Mesothelial cell of epicardium (in vitro differentiated cells): ENCODE data around the gene TSC22D3. TPM values are rescaled to one million over a fixed set of nuclear protein-coding genes. Genes with fewer than 3 reads are reported as not detected.

Experiments used
- DNase-seq, 2 experiments: peaks; one replicate each; pipeline ENCODE4 v3.0.0; 2021; ENCODE audit warnings: low spot score in 2 of 2; ENCODE audit not compliant: unreplicated experiment in 2 of 2
- H3K27ac Mint-ChIP-seq: 2 replicates; pipeline ENCODE4 v1.8.0; 2021; ENCODE audit warnings: mixed read lengths
- H3K27me3 Mint-ChIP-seq: 2 replicates; pipeline ENCODE4 v1.8.0; 2021; ENCODE audit warnings: low read depth, mixed read lengths
- H3K36me3 Mint-ChIP-seq: 2 replicates; pipeline ENCODE4 v1.8.0; 2021; ENCODE audit warnings: mixed read lengths
- H3K4me1 Mint-ChIP-seq: 2 replicates; pipeline ENCODE4 v1.8.0; 2021; ENCODE audit warnings: mixed read lengths
- H3K4me3 Mint-ChIP-seq: 2 replicates; pipeline ENCODE4 v1.8.0; 2021; ENCODE audit warnings: mild to moderate bottlenecking, moderate library complexity, mixed read lengths
- H3K9me3 Mint-ChIP-seq: 2 replicates; pipeline ENCODE4 v1.8.0; 2021; ENCODE audit warnings: mixed read lengths
- total RNA-seq: library from RNA; stranded (reverse); gene quantifications from 3 replicates; pipeline ENCODE4 v1.2.1, GENCODE V29; 2021
- TF ChIP-seq, protein P1 (sequence below): fragments of 200-600 bp; sonication (generic); IDR thresholded peaks from one replicate; pipeline ENCODE4 v1.5.0; 2021; ENCODE audit warnings: antibody characterized with exemption; ENCODE audit not compliant: unreplicated experiment

Gene TSC22D3
- total RNA-seq, 1 donor from 2014 or later = 34.4 TPM

DNA sequence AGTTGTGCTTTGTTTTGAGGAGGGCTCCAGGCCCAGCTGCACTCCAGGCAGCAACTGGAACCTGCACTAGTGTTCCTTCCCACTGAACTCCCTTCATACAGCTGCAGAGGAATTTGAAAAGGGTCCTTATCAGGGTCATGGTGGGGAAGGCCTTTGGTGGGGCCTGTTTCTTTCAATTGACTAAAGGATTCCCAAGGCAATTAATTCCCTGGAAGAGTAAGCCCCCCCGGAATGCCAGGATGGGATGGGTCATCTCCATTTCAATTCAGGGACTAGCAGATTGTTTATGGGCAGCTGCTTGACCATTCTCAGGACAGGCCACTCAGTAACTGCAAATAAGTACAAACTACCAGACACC, 45.3 kb downstream of the TSC22D3 start:
- DNase-seq = no peak
- peak overlapping the region; percentile 39 for H3K27ac Mint-ChIP-seq
- peaks cover 51% of the 10 kb centered on the region for H3K4me1 Mint-ChIP-seq
- H3K36me3 Mint-ChIP-seq = no peaks in the 10 kb centered on the region
- H3K27me3 Mint-ChIP-seq = no peaks in the 10 kb centered on the region
- peaks cover 16% of the 10 kb centered on the region for H3K9me3 Mint-ChIP-seq
- TF ChIP-seq, protein P1, sequence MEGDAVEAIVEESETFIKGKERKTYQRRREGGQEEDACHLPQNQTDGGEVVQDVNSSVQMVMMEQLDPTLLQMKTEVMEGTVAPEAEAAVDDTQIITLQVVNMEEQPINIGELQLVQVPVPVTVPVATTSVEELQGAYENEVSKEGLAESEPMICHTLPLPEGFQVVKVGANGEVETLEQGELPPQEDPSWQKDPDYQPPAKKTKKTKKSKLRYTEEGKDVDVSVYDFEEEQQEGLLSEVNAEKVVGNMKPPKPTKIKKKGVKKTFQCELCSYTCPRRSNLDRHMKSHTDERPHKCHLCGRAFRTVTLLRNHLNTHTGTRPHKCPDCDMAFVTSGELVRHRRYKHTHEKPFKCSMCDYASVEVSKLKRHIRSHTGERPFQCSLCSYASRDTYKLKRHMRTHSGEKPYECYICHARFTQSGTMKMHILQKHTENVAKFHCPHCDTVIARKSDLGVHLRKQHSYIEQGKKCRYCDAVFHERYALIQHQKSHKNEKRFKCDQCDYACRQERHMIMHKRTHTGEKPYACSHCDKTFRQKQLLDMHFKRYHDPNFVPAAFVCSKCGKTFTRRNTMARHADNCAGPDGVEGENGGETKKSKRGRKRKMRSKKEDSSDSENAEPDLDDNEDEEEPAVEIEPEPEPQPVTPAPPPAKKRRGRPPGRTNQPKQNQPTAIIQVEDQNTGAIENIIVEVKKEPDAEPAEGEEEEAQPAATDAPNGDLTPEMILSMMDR = no peak
- no peak overlapping the region for H3K4me3 Mint-ChIP-seq

DNA sequence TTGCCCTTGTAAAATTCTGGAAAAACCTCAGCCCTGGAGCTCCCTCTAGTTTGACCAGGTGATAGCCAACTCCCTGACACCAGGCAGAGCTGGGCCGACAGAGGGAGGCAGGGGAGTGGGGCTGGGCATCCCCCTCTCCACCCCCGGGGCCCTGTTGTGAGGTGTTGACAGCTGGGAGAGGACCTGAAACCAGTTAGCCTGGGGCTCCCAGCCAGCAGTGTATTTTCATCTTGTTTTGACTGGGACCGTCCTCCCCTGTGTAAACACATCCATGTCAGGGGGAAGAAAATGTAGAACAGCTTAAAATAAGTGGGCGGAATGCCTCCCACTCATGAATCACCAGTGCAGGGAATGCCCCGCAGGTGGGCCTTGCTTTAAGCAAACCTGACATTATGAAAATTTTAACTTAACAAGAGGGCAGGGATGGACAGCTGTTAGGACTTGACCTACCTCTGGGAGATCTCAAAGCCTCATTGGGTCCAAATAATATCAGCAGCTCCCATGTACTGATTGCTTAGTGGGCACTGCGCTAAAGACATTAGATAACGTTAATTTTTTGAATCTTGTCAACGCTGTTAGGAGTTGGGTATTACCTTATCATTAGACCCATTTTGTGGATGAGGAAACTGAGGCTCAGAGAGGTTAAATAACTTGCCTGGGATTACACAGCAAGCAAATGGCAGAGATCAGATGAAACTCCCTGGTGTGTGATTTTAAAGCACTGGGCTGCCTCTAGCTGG, 45.9 kb downstream of the TSC22D3 start:
- Mint-ChIP-seq H3K4me1 (peaks cover 51% of the 10 kb centered on the region), H3K4me3 (no peak overlapping the region), H3K36me3 (no peaks in the 10 kb centered on the region), H3K27me3 (no peaks in the 10 kb centered on the region), H3K27ac (peak overlapping the region; percentile 39), H3K9me3 (peaks cover 16% of the 10 kb centered on the region)
- DNase-seq = no peak
- TF ChIP-seq, protein P1 = no peak

DNA sequence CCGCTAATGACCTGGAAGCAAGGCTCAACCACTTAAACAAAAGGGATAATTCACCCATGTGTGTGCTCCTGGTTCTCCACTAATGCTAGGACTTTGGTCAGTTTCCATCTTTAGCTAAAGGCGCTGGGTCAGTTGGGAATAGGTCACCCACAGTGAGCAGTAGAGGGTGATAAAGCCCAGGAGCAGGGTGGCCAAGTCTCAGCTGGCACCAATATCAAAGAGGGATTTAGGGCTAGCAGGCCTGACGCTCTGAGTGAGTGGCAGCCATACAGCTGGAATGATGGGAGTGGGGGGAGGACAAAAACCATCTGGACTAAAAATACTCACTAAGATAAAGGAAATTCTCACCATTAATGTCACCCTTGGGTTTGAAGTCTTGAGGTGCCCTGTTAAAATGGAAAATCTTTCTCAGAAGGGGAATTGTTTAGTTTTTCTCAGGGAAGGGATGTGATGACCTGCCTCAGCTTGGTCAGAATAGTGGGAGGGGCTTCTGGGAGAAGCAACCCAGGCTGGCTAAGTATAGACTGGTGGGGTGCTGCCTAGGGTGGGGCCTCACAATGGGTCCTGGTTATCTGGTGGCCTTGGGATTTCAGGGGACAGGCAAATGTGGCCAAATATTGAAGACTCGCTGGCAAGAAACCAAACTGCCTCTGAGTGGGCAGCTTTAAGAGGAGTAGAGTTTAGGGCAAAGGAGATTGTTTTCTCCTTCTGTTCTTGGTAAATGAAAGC, 47.1 kb downstream of the TSC22D3 start:
- Mint-ChIP-seq H3K27ac (peak overlapping the region; percentile 65), H3K4me1 (peaks cover 51% of the 10 kb centered on the region), H3K36me3 (no peaks in the 10 kb centered on the region), H3K9me3 (peaks cover 12% of the 10 kb centered on the region), H3K27me3 (no peaks in the 10 kb centered on the region), H3K4me3 (no peak overlapping the region)
- TF ChIP-seq, protein P1 = no peak
- no peak for DNase-seq

- Mint-ChIP-seq H3K9me3 (peaks cover 12% of the 10 kb centered on the region), H3K27me3 (peaks cover under 1% of the 10 kb centered on the region), H3K4me3 (no peak overlapping the region), H3K4me1 (peaks cover 43% of the 10 kb centered on the region), H3K36me3 (no peaks in the 10 kb centered on the region), H3K27ac (no peak overlapping the region)
- DNase-seq = no peak
- TF ChIP-seq, protein P1 = no peak
Measured at GRCh38 chrX:107726816-107727534, 48.6 kb downstream of the TSC22D3 start.

- Mint-ChIP-seq H3K27ac (no peak overlapping the region), H3K27me3 (peaks cover 1% of the 10 kb centered on the region), H3K4me3 (no peak overlapping the region), H3K9me3 (peaks cover 9% of the 10 kb centered on the region), H3K4me1 (peaks cover 33% of the 10 kb centered on the region), H3K36me3 (no peaks in the 10 kb centered on the region)
- TF ChIP-seq, protein P1 = no peak
- DNase-seq = no peak
Measured at GRCh38 chrX:107725761-107726555, 49.6 kb downstream of the TSC22D3 start.
